HG03039 (cell line): ENCODE data around the gene SPIB.
"Not testable (repeated sequence)": the region's sequence is repeated elsewhere in the genome, so short reads cannot be mapped to it uniquely, and the experiment has no call there.

Experiments
- ATAC-seq: cut with Tn5 transposase; IDR thresholded peaks from one replicate; pipeline ENCODE4 v1.9.1; 2021; ENCODE audit warnings: mild to moderate bottlenecking, moderate library complexity; ENCODE audit not compliant: unreplicated experiment

The SPIB gene

DNA sequence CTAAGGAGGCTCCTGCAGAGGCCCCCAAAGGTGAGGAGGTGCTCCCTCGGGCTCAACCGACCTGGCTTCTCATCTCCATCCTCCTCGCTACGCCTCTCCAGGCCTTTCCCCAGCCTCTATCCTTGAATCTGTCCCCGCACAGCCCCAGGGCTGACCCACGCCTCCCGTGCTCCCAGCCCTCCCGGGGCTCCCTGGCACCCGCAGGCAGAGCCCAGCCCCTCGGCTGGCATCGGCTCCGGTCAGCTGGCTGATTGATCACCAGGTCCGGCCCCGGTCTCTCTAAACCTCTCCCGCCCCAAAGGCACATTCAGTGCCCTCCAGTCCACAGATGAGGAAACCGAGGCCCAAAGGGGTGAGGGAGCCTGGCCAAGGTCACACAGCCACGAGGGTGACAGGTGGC, 16.5 kb downstream of the SPIB start:
- no peak for ATAC-seq

GRCh38 chr19:50435627-50436026, 16.9 kb downstream of the SPIB start:
- no peak for ATAC-seq

DNA sequence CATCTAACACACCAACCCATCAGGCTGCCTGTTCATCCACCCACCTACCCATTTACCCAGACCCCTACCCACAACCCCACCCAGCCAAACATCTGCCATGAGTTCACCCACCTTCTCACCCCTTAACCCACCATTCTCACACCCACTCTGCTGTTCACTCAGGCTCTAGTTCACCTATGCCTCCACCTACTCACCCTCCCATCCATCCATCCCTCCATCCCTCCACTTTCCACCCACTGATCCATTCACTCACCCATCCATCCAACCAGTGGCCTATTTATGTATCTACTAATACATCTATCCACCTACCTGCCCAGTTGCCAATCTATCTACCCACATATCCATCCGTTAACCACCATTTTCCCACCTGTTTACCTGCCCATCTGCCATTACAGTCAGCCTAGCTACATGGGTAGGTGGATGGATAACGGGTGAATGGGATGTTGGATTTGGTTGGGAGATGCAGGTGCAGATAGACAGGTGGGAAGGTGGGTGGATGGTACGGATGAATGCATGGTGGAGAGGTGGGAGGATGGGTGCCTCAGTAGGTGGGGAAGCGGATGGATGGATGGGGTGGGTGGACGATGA, 19.2 kb downstream of the SPIB start:
- no peak for ATAC-seq

GRCh38 chr19:50439130-50439529, 20.4 kb downstream of the SPIB start:
- not testable (repeated sequence) for ATAC-seq

DNA sequence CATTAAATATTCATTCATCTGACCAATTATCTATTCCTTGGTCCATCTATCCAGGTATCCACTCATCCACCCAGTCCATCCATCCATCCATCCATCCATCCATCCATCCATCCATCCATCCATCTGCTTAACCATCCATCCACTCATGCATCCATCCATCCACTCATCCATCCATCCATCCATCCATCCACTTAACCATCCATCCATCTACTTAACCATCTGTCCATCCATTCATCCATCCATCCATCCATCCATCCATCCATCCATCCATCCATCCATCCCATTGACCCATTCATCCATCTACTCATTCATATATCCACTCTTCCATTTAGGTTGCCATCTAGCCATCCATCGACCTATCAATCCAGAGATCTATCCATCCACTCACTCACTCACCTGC, 25.3 kb downstream of the SPIB start:
- ATAC-seq: no peak

DNA sequence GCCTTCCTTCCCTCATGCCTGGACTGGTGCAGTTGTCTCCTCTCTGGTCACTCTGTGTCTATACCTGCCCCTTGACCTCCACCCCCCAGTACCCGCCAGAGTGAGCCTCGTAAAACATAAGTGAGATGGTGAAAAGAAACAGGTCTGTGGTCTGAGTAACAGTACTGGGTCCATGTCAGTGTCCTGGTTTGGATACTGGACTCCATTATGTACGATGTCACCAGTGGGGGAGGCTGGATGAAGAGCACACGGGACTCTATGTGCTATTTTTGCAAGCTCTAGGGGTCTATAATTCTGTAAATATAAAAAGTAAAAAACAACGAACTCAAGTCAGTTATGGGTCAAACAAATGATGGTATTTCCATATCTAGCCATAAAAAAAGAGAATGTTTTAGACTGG, 28.3 kb downstream of the SPIB start:
- no peak for ATAC-seq

GRCh38 chr19:50447750-50448149, 29.0 kb downstream of the SPIB start:
- no peak for ATAC-seq

DNA sequence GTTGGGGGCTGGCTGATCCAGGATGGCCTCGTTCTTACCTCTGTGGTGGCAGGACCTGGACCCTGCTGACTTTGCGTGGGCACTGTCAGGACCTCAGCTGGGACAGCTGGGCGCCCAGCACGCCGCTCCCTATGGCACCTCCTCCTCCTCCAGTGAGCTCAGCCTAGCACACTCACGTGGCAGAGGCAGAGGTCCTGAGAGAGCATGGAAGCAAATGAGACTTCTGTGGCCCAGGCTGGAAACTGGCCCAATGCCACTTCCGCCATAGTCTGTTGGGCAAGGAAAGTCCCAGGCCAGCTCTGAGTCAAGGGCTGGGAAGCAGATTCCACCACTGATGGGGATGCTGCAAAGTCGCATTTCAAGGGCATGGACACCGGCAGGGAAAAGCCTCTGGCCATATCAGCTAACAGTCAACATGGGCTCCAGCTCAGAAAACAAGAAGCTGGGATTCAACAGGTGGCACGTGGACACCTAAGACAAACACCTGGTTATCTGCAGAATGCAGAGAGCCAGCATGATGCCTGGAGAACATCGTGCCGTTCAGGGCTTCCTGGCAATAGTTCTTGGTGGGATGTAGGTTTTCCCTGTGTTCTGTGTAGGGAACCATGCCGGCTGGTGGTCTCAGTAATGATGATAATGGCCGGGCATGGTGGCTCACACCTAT, 30.6 kb downstream of the SPIB start:
- no peak for ATAC-seq

- ATAC-seq: no peak
Measured at GRCh38 chr19:50450369-50451222, 31.9 kb downstream of the SPIB start.

DNA sequence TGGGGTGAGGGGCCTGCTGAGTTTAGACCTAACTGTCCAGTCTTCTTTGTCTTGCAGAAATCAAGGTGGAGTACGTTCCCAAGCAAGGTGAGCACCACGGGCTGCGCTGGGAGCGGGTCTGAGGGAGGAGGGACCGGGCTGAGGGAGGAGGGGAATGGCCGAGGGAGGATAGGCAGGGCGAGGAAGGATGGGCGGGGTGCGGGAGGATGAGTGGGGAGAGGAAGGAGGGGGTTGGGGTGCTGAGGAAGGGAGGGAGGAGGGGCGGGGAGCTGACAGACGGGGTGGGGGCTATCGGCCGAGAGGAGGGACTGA, 32.4 kb downstream of the SPIB start:
- ATAC-seq: no peak

- ATAC-seq: no peak
Measured at GRCh38 chr19:50453243-50453642, 34.5 kb downstream of the SPIB start.

DNA sequence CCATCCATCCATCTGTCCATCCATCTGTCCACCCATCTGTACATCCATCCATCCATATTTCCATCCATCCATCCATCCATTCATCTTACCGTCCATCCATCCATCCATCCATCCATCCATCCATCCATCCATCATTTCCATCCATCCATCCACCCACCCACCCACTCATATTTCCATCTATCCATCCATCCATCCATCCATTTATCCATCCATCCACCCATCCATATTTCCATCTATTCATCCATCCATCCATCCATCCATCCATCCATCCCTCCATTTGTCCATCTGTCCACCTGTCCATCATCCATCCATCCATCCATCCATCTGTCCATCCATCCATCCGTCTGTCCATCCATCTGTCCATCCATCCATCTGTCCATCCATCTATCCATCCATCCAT, 37.3 kb downstream of the SPIB start:
- ATAC-seq: no peak

- ATAC-seq: no peak
Measured at GRCh38 chr19:50457300-50457699, 38.6 kb downstream of the SPIB start.

- no peak for ATAC-seq
Measured at GRCh38 chr19:50458396-50459066, 39.8 kb downstream of the SPIB start.

GRCh38 chr19:50459067-50459456, 40.3 kb downstream of the SPIB start:
- no peak for ATAC-seq

GRCh38 chr19:50459638-50460037, 40.9 kb downstream of the SPIB start:
- no peak for ATAC-seq

DNA sequence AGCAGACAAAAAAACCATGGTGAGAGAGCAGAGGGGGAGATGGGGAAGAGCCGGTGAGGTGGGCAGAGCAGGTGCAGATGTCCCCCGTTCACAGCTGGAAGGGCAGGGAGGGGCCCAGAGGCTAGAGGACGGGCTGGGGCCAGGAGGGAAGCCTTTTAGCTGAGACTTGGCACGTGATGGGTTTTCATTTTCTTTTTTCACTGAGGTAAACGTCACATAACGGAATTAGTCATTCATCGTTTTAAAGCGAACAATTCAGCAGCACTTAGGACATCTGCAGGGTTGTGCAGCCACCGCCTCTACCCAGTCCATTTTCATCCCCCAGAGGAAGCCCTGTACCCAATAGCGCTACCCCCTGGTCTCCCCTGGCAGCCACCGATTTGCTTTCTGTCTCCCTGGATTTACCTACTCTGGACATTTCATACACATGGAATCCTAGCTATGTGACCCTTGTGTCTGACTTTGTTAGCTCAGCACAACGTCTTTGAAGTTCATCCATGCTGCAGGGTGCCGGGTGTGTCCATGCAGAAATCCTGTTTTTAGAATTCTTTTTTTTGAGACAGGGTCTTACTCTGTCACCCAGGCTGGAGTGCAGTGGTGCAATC, 41.5 kb downstream of the SPIB start:
- ATAC-seq: no peak

GRCh38 chr19:50461066-50461875, 42.5 kb downstream of the SPIB start:
- no peak for ATAC-seq

GRCh38 chr19:50462970-50463369, 44.2 kb downstream of the SPIB start:
- no peak for ATAC-seq

- no peak for ATAC-seq
Measured at GRCh38 chr19:50464348-50464747, 45.6 kb downstream of the SPIB start.
